Measurements from ENCODE around the gene CHST1.

DNA sequence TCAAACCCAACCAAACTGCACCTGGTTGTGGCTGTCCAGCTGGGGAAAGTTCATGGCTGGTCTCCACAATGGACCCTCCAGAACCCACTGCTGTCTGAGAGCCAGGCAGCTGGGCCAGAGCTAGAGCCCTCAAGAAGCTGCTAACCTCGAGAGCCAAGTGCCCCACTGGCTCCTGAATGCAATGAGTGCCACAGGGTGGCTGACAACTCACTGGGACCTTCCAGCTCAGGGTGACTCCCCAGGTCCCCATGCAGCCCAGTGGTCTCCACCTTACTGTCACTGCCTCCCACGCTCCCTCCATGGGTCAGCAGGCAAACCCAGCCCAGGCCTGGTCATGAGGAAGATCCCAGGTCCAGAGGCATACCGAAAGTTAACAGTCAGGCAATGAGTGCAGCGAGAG, 8.0 kb upstream of the CHST1 start:
- TF ChIP-seq, protein P1, sequence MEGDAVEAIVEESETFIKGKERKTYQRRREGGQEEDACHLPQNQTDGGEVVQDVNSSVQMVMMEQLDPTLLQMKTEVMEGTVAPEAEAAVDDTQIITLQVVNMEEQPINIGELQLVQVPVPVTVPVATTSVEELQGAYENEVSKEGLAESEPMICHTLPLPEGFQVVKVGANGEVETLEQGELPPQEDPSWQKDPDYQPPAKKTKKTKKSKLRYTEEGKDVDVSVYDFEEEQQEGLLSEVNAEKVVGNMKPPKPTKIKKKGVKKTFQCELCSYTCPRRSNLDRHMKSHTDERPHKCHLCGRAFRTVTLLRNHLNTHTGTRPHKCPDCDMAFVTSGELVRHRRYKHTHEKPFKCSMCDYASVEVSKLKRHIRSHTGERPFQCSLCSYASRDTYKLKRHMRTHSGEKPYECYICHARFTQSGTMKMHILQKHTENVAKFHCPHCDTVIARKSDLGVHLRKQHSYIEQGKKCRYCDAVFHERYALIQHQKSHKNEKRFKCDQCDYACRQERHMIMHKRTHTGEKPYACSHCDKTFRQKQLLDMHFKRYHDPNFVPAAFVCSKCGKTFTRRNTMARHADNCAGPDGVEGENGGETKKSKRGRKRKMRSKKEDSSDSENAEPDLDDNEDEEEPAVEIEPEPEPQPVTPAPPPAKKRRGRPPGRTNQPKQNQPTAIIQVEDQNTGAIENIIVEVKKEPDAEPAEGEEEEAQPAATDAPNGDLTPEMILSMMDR (IDR thresholded peaks at IDR 0.05): no peak
- no peak for TF ChIP-seq EZH2 (IDR thresholded peaks at IDR 0.05)
